GM23248 (cell line): Measurements from ENCODE around the gene AK5. TPM values are rescaled to one million over a fixed set of nuclear protein-coding genes. Genes with fewer than 3 reads are reported as not detected.

ENCODE experiments used
- DNase-seq: peaks from one replicate; pipeline ENCODE4 v3.0.0-alpha.2; 2015
- H2AFZ ChIP-seq: fragments of 200-600 bp; sonication (generic); 2 replicates; pipeline ENCODE4 v1.6.1; 2016; ENCODE audit warnings: antibody characterized with exemption
- H3F3A ChIP-seq: fragments of 200-600 bp; sonication (generic); 2 replicates; pipeline ENCODE4 v1.6.1; 2016; ENCODE audit warnings: mild to moderate bottlenecking, antibody characterized with exemption, mixed run types; ENCODE audit not compliant: insufficient read depth
- H3K27ac ChIP-seq: fragments of 200-600 bp; sonication (generic); 2 replicates; pipeline ENCODE4 v1.5.1; 2016; ENCODE audit warnings: mild to moderate bottlenecking
- H3K27me3 ChIP-seq: fragments of 200-600 bp; sonication (generic); replicated peaks from 2 replicates; pipeline ENCODE4 v1.6.1; 2016; ENCODE audit warnings: mild to moderate bottlenecking; ENCODE audit not compliant: insufficient read depth
- H3K36me3 ChIP-seq: fragments of 200-600 bp; sonication (generic); 2 replicates; pipeline ENCODE4 v1.6.1; 2016; ENCODE audit warnings: low read depth, mild to moderate bottlenecking
- H3K4me1 ChIP-seq: fragments of 200-600 bp; sonication (generic); 2 replicates; pipeline ENCODE4 v1.6.1; 2016; ENCODE audit warnings: mild to moderate bottlenecking; ENCODE audit not compliant: insufficient read depth
- H3K4me2 ChIP-seq: fragments of 200-600 bp; sonication (generic); one replicate; pipeline ENCODE4 v1.6.1; 2016; ENCODE audit warnings: mild to moderate bottlenecking; ENCODE audit not compliant: unreplicated experiment
- H3K4me3 ChIP-seq: fragments of 200-600 bp; sonication (generic); 2 replicates; pipeline ENCODE4 v1.5.1; 2016; ENCODE audit warnings: mild to moderate bottlenecking
- H3K79me2 ChIP-seq: fragments of 200-600 bp; sonication (generic); 2 replicates; pipeline ENCODE4 v1.6.1; 2016; ENCODE audit warnings: mild to moderate bottlenecking; ENCODE audit not compliant: insufficient read depth
- H3K9ac ChIP-seq: fragments of 200-600 bp; sonication (generic); 2 replicates; pipeline ENCODE4 v1.6.1; 2016; ENCODE audit warnings: mild to moderate bottlenecking
- H3K9me2 ChIP-seq: fragments of 200-600 bp; sonication (generic); 2 replicates; pipeline ENCODE4 v1.6.1; 2016; ENCODE audit warnings: mixed run types, mild to moderate bottlenecking, moderate library complexity; ENCODE audit not compliant: insufficient read depth
- H3K9me3 ChIP-seq: fragments of 200-600 bp; sonication (generic); one replicate; pipeline ENCODE4 v1.6.1; 2017; ENCODE audit warnings: low read depth
- H4K20me1 ChIP-seq: fragments of 200-600 bp; sonication (generic); 2 replicates; pipeline ENCODE4 v1.6.0; 2016; ENCODE audit not compliant: insufficient read depth
- EZH2 ChIP-seq: fragments of 200-600 bp; sonication (generic); IDR thresholded peaks from 2 replicates; pipeline ENCODE4 v1.6.1; 2018; ENCODE audit warnings: antibody characterized with exemption, mild to moderate bottlenecking; ENCODE audit not compliant: insufficient read depth, poor library complexity, severe bottlenecking
- EZH2phosphoT487 ChIP-seq: fragments of 200-600 bp; sonication (generic); IDR thresholded peaks from 2 replicates; pipeline ENCODE4 v1.6.1; 2018; ENCODE audit warnings: antibody characterized with exemption, moderate library complexity, mild to moderate bottlenecking, low read depth; ENCODE audit not compliant: insufficient read depth
- WGBS, 2 experiments: methylation state at CpG; one replicate each; pipeline ENCODE4 v1.1.6; 2015 to 2017; ENCODE audit warnings: low lambda C conversion rate in 2 of 2, low coverage in 1 of 2; ENCODE audit errors: missing lambda C conversion rate in 2 of 2; 5-methylcytosine and 5-hydroxymethylcytosine counted together
- in situ Hi-C: fragments of 300-500 bp; cut with MboI; formaldehyde crosslinking; loops from 2 replicates; pipeline ENCODE4 v1.15.0; 2020
- polyA plus RNA-seq: library from polyadenylated mRNA; unstranded; fragments of >200 nt; fragmentation: Nextera tagmentation; extraction: Ambion mirVana; gene quantifications from 2 replicates; pipeline ENCODE4 v1.2.1, GENCODE V29; 2016
- total RNA-seq: library from RNA; depleted of rRNA; stranded (reverse); fragments of >200 nt; shearing (Covaris generic); gene quantifications from 2 replicates; pipeline ENCODE4 v1.2.3, GENCODE V29; 2014

The AK5 gene
- total and polyA plus RNA-seq, 2 experiments from 2014 or later = 65.3 to 78.8 TPM

- Histone ChIP-seq H3K79me2 (0 out of 2 replicates have a peak, but pooled peaks cover 2% of the 10 kb centered on the region), H3K4me3 (no peak overlapping the region), H3K9me3 (no peaks in the 10 kb centered on the region), H3K9me2 (no peaks in the 10 kb centered on the region), H2AFZ (no peak overlapping the region), H3K9ac (no peak overlapping the region), H3K4me1 (peaks cover 16% of the 10 kb centered on the region), H3F3A (peaks cover 5% of the 10 kb centered on the region; the same call in 1 of the 2 replicates), H4K20me1 (no peaks in the 10 kb centered on the region), H3K36me3 (no peaks in the 10 kb centered on the region), H3K27me3 (no peaks in the 10 kb centered on the region), H3K27ac (no peak overlapping the region), H3K4me2 (no peak overlapping the region)
- no peak for DNase-seq
- whole genome bisulfite sequencing, 2 experiments = 81 to 84% methylated on average over 6 of the region's 6 CpGs
- in situ Hi-C loops = no loop called here
- TF ChIP-seq EZH2phosphoT487 (no peak), EZH2 (no peak)
These were observed 117.6 kb downstream of the AK5 start for GRCh38 chr1:77399250-77400086.

- no peak overlapping the region for H3K27ac ChIP-seq
- 93 to 96% methylated on average over 2 of the region's 2 CpGs for WGBS, 2 experiments
- H3K36me3 ChIP-seq = no peaks in the 10 kb centered on the region
- no peaks in the 10 kb centered on the region for H3F3A ChIP-seq
- TF ChIP-seq EZH2 (no peak), EZH2phosphoT487 (no peak)
- no peaks in the 10 kb centered on the region for H3K27me3 ChIP-seq
- H3K4me2 ChIP-seq = no peak overlapping the region
- DNase-seq = no peak
- peaks cover 3% of the 10 kb centered on the region; the same call in 1 of the 2 replicates for H3K4me1 ChIP-seq
- no peaks in the 10 kb centered on the region for H3K9me2 ChIP-seq
- no peak overlapping the region for H3K4me3 ChIP-seq
- no peaks in the 10 kb centered on the region for H3K9me3 ChIP-seq
- no peaks in the 10 kb centered on the region for H4K20me1 ChIP-seq
- in situ Hi-C loops = no loop called here
- 0 out of 2 replicates have a peak, but pooled peaks cover 8% of the 10 kb centered on the region for H3K79me2 ChIP-seq
- no peak overlapping the region for H2AFZ ChIP-seq
- no peak overlapping the region for H3K9ac ChIP-seq
These were observed 119.0 kb downstream of the AK5 start for GRCh38 chr1:77400781-77401180.

- Histone ChIP-seq H3K4me2 (no peak overlapping the region), H3K27me3 (no peaks in the 10 kb centered on the region), H3K79me2 (0 out of 2 replicates have a peak, but pooled peaks cover 8% of the 10 kb centered on the region), H3K4me3 (no peak overlapping the region), H3K27ac (no peak overlapping the region), H3K36me3 (no peaks in the 10 kb centered on the region), H2AFZ (no peak overlapping the region), H3K9me3 (no peaks in the 10 kb centered on the region), H3F3A (no peaks in the 10 kb centered on the region), H3K4me1 (no peaks in the 10 kb centered on the region), H3K9me2 (no peaks in the 10 kb centered on the region), H3K9ac (no peak overlapping the region), H4K20me1 (no peaks in the 10 kb centered on the region)
- 88 to 90% methylated on average over 2 of the region's 2 CpGs for WGBS, 2 experiments
- no peak for DNase-seq
- in situ Hi-C loops = no loop called here
- TF ChIP-seq EZH2 (no peak), EZH2phosphoT487 (no peak)
These were observed 119.6 kb downstream of the AK5 start for GRCh38 chr1:77401384-77401783.

- no peaks in the 10 kb centered on the region for H3K36me3 ChIP-seq
- H4K20me1 ChIP-seq = no peaks in the 10 kb centered on the region
- no peak overlapping the region for H3K9ac ChIP-seq
- H3K4me2 ChIP-seq = no peak overlapping the region
- no peak overlapping the region for H3K27ac ChIP-seq
- 0 out of 2 replicates have a peak, but pooled peaks cover 8% of the 10 kb centered on the region for H3K4me1 ChIP-seq
- H3K9me3 ChIP-seq = no peaks in the 10 kb centered on the region
- TF ChIP-seq EZH2 (no peak), EZH2phosphoT487 (no peak)
- no peak for DNase-seq
- H3K4me3 ChIP-seq = no peak overlapping the region
- H3K27me3 ChIP-seq = no peaks in the 10 kb centered on the region
- 68 to 75% methylated on average over 4 of the region's 4 CpGs for WGBS, 2 experiments
- no peak overlapping the region for H2AFZ ChIP-seq
- H3F3A ChIP-seq = no peaks in the 10 kb centered on the region
- no peaks in the 10 kb centered on the region for H3K9me2 ChIP-seq
- peaks cover 17% of the 10 kb centered on the region for H3K79me2 ChIP-seq
- in situ Hi-C loops = no loop called here
These were observed 123.4 kb downstream of the AK5 start for GRCh38 chr1:77405186-77405585.
